ENCODE data around the gene MPG. TPM values are rescaled to one million over a fixed set of nuclear protein-coding genes. Genes with fewer than 3 reads are reported as not detected.
A peak's percentile ranks its signal among the peaks of the same experiment; 100 is the strongest.

The MPG gene
- total and polyA plus RNA-seq, 2 of the 8 experiments (the other 6 are each of a cell fraction or from before 2014, with no cell fraction given), result 37.6 to 83.7 TPM

GRCh38 chr16:54237-54581, 23.8 kb upstream of the MPG start:
- Histone ChIP-seq H3K27me3 (replicated peaks in 1 of 4; ENCODE audit: control insufficient read depth in 3 of 4, extremely low read depth in 1 of 4, insufficient read depth in 3 of 4, low read length in 3 of 4) (no peaks in the 10 kb centered on the region), H3K4me2 (ENCODE audit: insufficient read depth in 1 of 2, low read depth in 2 of 2, low read length in 2 of 2) (peak overlapping the region; percentile 61 to 65), H2BK20ac (ENCODE audit: low read length) (no peak overlapping the region), H3K36me3 (ENCODE audit: control insufficient read depth in 2 of 4, insufficient read depth in 4 of 4, low read length in 3 of 4) (peaks cover 16 to 53% (median 33%) of the 10 kb centered on the region in 4 experiments; a peak in 7 of 8 replicates), H2BK12ac (ENCODE audit: low read depth, low read length) (no peak overlapping the region), H2BK15ac (ENCODE audit: low read length) (no peak overlapping the region), H3K23me2 (ENCODE audit: low read depth, low read length) (peaks cover 5% of the 10 kb centered on the region; the same call in 1 of the 2 replicates), H3K79me2 (ENCODE audit: control insufficient read depth in 1 of 2, insufficient read depth in 2 of 2, low read length in 2 of 2) (peaks cover 3 to 29% of the 10 kb centered on the region in 2 experiments; a peak in 2 of 4 replicates), H3K23ac (ENCODE audit: insufficient read length) (no peak overlapping the region), H2AFZ (ENCODE audit: low read length) (no peak overlapping the region), H3K4ac (replicated peaks; ENCODE audit: insufficient read length, low read depth, low read length) (no peak overlapping the region), H3K4me3 (ENCODE audit: extremely low read depth in 1 of 4, insufficient read depth in 2 of 4, low read depth in 3 of 4, low read length in 4 of 4) (peak overlapping the region; percentile 69 to 95 (median 79)), H2AK5ac (ENCODE audit: low read depth, low read length) (no peak overlapping the region), H3K9ac (replicated peaks in 1 of 4; ENCODE audit: extremely low read depth in 1 of 4, low read depth in 3 of 4, low read length in 3 of 4) (peak overlapping the region; percentile 36 to 63 (median 58); a peak in 5 of 7 replicates), H2BK5ac (ENCODE audit: low read depth, low read length) (no peak overlapping the region), H3K18ac (ENCODE audit: extremely low read depth, low read length) (no peak overlapping the region), H4K91ac (replicated peaks; ENCODE audit: insufficient read length, low read length) (no peak overlapping the region), H3K9me3 (ENCODE audit: insufficient read depth in 2 of 2, low read depth in 1 of 2, low read length in 1 of 2) (no peaks in the 10 kb centered on the region), H4K8ac (ENCODE audit: extremely low read depth, insufficient read depth, low read length) (peak overlapping the region; percentile 11; the same call in 1 of the 2 replicates), H4K20me1 (replicated peaks in 1 of 2; ENCODE audit: control insufficient read depth in 1 of 2, insufficient read depth in 2 of 2, low read length in 2 of 2) (peaks cover 2 to 9% of the 10 kb centered on the region in 2 experiments), H2BK120ac (replicated peaks; ENCODE audit: low read depth, low read length) (no peak overlapping the region), H3K27ac (ENCODE audit: low read depth, low read length) (no peak overlapping the region), H3K56ac (replicated peaks; ENCODE audit: insufficient read length, low read depth, low read length) (no peak overlapping the region), H3K4me1 (replicated peaks in 1 of 4; ENCODE audit: control insufficient read depth in 3 of 4, insufficient read depth in 4 of 4, low read length in 3 of 4) (no peaks in the 10 kb centered on the region), H4K5ac (ENCODE audit: insufficient read length, low read depth, low read length) (peak overlapping the region; percentile 85), H3K79me1 (ENCODE audit: low read depth, low read length) (peaks cover 3% of the 10 kb centered on the region), H3K14ac (ENCODE audit: insufficient read length) (no peak overlapping the region)
- peak; percentile 77; the same call in 1 of the 2 replicates for TF ChIP-seq KDM1A (IDR thresholded peaks at IDR 0.05; ENCODE audit: borderline replicate concordance, low read length)
- TF ChIP-seq RAD21 (IDR thresholded peaks at IDR 0.05 in 1 of 2, conservative IDR thresholded peaks at IDR 0.05 in 1 of 2; ENCODE audit: low read depth in 2 of 2, low read length in 2 of 2), result no peak
- 84% methylated on average over 12 of the region's 12 CpGs; no CpG with 5 or more reads in 1 of the 2 experiments for WGBS, 2 experiments (ENCODE audit: extremely low coverage in 1 of 2, insufficient coverage in 1 of 2, insufficient read length in 1 of 2, insufficient replicate concordance in 2 of 2, low coverage in 1 of 2, low lambda C conversion rate in 2 of 2, missing lambda C conversion rate in 1 of 2)
- POLR2A ChIA-PET (ENCODE audit: partially characterized antibody), result interaction anchor here (1.1 to 2.7 kb wide), 7 partner anchors 9 to 87 kb away, joined by 3 to 11 read pairs (median 6); partner anchors contain the start of gene RHBDF1
- DNase-seq (ENCODE audit: low read depth in 1 of 2, low spot score in 2 of 2) (no peak), FAIRE-seq (no peak)
- CTCF ChIA-PET (ENCODE audit: partially characterized antibody), result interaction anchor here (1.5 to 1.8 kb wide), 2 partner anchors 42 to 50 kb away, joined by 3 to 6 read pairs; no protein-coding TSS in a partner anchor

All from H1 (cell line).